A549 (cell line): ENCODE results near the gene LNX2. TPM values are rescaled to one million over a fixed set of nuclear protein-coding genes. Genes with fewer than 3 reads are reported as not detected.

Source experiments
- ATAC-seq, 2 experiments: fragments of 200-7000 bp in 1 of 2; fragments of >200 bp in 1 of 2; cut with Nextera tagmentation in 1 of 2; cut with Tn5 transposase in 1 of 2; 3 replicates each; pipeline versions ENCODE4 v1.8.0 to v1.9.1; 2018 to 2020; ENCODE audit warnings: mild to moderate bottlenecking in 1 of 2, moderate library complexity in 1 of 2
- CTCF ChIA-PET: fragments of 300-600 bp; sonication (Branson Sonifier 250); formaldehyde crosslinking; extraction: SDS; loops from one replicate; lab custom pipeline; 2021; ENCODE audit warnings: antibody characterized with exemption, inconsistent platforms; lab: Yijun Ruan, JAX
- POLR2A ChIA-PET: fragments of 350-600 bp; formaldehyde crosslinking; extraction: SDS; loops from one replicate; lab custom pipeline; 2021; ENCODE audit warnings: antibody characterized with exemption, inconsistent platforms; lab: Yijun Ruan, JAX
- DNase-seq, 2 experiments: peaks; one replicate each; pipeline versions ENCODE4 v3.0.0 to v3.0.0-alpha.2; 2011 to 2016; ENCODE audit warnings: low read depth in 1 of 2, low spot score in 1 of 2
- FAIRE-seq: peaks from 2 replicates; lab custom pipeline; 2011; peaks lifted over from hg19 to GRCh38; lab: Jason Lieb, UNC
- H3K27ac ChIP-seq, 2 experiments: fragments of >200 bp; sonication (Bioruptor Twin); formaldehyde crosslinking; 3 replicates each; pipeline ENCODE4 v1.5.1; 2016 to 2017
- H3K4me1 ChIP-seq: fragments of >200 bp; sonication (Bioruptor Twin); formaldehyde crosslinking; 3 replicates; pipeline ENCODE4 v1.6.1; 2016
- H3K4me2 ChIP-seq: fragments of >200 bp; sonication (Bioruptor Twin); formaldehyde crosslinking; 3 replicates; pipeline ENCODE4 v1.6.1; 2016
- H3K4me3 ChIP-seq: fragments of >200 bp; sonication (Bioruptor Twin); formaldehyde crosslinking; 3 replicates; pipeline ENCODE4 v1.5.1; 2016
- H3K9me3 ChIP-seq: fragments of >200 bp; sonication (Bioruptor Twin); formaldehyde crosslinking; 3 replicates; pipeline ENCODE4 v1.6.1; 2016
- BHLHE40 ChIP-seq: IDR thresholded peaks from 2 replicates; pipeline ENCODE4 v1.6.1; 2012; ENCODE audit warnings: low read depth, low read length, inconsistent platforms
- CBX8 ChIP-seq: fragments of 200-600 bp; sonication (generic); IDR thresholded peaks from 2 replicates; pipeline ENCODE4 v1.6.1; 2016
- CHD4 ChIP-seq: fragments of 200-600 bp; sonication (generic); IDR thresholded peaks from 2 replicates; pipeline ENCODE4 v1.6.1; 2016; ENCODE audit warnings: antibody characterized with exemption, mild to moderate bottlenecking, borderline replicate concordance
- CTCF ChIP-seq: fragments of >200 bp; sonication (Bioruptor Twin); formaldehyde crosslinking; IDR thresholded peaks from 3 replicates; pipeline ENCODE4 v1.5.1; 2016
- E2F6 ChIP-seq: IDR thresholded peaks from 2 replicates; pipeline ENCODE4 v1.6.1; 2012; ENCODE audit warnings: low read depth, borderline replicate concordance
- HES2 ChIP-seq: fragments of >200 bp; sonication (Bioruptor Twin); formaldehyde crosslinking; IDR thresholded peaks from 2 replicates; pipeline ENCODE4 v1.6.1; 2016
- HEYL ChIP-seq: fragments of 250-450 bp; sonication (Bioruptor Pico); IDR thresholded peaks from 2 replicates; pipeline ENCODE4 v1.8.0; 2021; ENCODE audit warnings: mild to moderate bottlenecking, moderate library complexity
- HOXB13 ChIP-seq: fragments of 250-450 bp; sonication (Bioruptor Pico); IDR thresholded peaks from 2 replicates; pipeline ENCODE4 v1.5.0; 2020; ENCODE audit warnings: low read depth, mild to moderate bottlenecking, moderate library complexity
- JUN ChIP-seq, 2 experiments: fragments of >200 bp; sonication (Bioruptor Twin); formaldehyde crosslinking; IDR thresholded peaks; 2 replicates in 1 of 2; 3 replicates in 1 of 2; pipeline ENCODE4 v1.6.1; 2016 to 2017
- KDM1A ChIP-seq: fragments of 200-600 bp; sonication (generic); IDR thresholded peaks from 2 replicates; pipeline ENCODE4 v1.6.1; 2016; ENCODE audit warnings: low read depth, mild to moderate bottlenecking
- KDM5A ChIP-seq: fragments of 200-600 bp; sonication (generic); IDR thresholded peaks from 2 replicates; pipeline ENCODE4 v1.6.1; 2016; ENCODE audit warnings: antibody characterized with exemption, mild to moderate bottlenecking
- MYC ChIP-seq: IDR thresholded peaks from 2 replicates; pipeline ENCODE4 v1.6.1; 2012; ENCODE audit warnings: mild to moderate bottlenecking, inconsistent platforms, low read length, improper control_type of control experiment, borderline replicate concordance
- POLR2AphosphoS2 ChIP-seq: conservative IDR thresholded peaks from 2 replicates; pipeline ENCODE4 v1.6.1; 2012; ENCODE audit warnings: low read length, improper control_type of control experiment, inconsistent platforms
- RARB ChIP-seq: fragments of 250-450 bp; sonication (Bioruptor Pico); IDR thresholded peaks from 2 replicates; pipeline ENCODE4 v1.8.0; 2021; ENCODE audit warnings: mild to moderate bottlenecking, moderate library complexity
- RNF2 ChIP-seq: fragments of 200-600 bp; sonication (generic); IDR thresholded peaks from 2 replicates; pipeline ENCODE4 v1.6.1; 2016; ENCODE audit warnings: low read depth, mild to moderate bottlenecking, antibody characterized with exemption, moderate library complexity, borderline replicate concordance
- SMC3 ChIP-seq: fragments of >200 bp; sonication (Bioruptor Twin); formaldehyde crosslinking; IDR thresholded peaks from 3 replicates; pipeline ENCODE4 v1.6.1; 2018; ENCODE audit warnings: inconsistent platforms
- TFCP2L1 ChIP-seq: fragments of 250-450 bp; sonication (Bioruptor Pico); IDR thresholded peaks from 2 replicates; pipeline ENCODE4 v1.5.0; 2021; ENCODE audit warnings: mild to moderate bottlenecking
- ZNF302 ChIP-seq: fragments of 250-450 bp; sonication (Bioruptor Pico); IDR thresholded peaks from 2 replicates; pipeline ENCODE4 v1.9.0; 2021; ENCODE audit warnings: inconsistent platforms, mild to moderate bottlenecking, moderate library complexity
- WGBS: methylation state at CpG from one replicate; pipeline ENCODE4 v1.1.6; 2017; ENCODE audit errors: missing lambda C conversion rate; 5-methylcytosine and 5-hydroxymethylcytosine counted together
- polyA plus RNA-seq, 4 experiments: library from polyadenylated mRNA; depleted of rRNA in 3 of 4; stranded (reverse); fragments of >200 nt; fragmentation: RNase III in 1 of 4; extraction: RNeasy Plus Mini Kit Qiagen cat#74134 plus additional on column Dnase treatment in 1 of 4; gene quantifications; 2 replicates in 3 of 4; 3 replicates in 1 of 4; pipeline ENCODE4 v1.2.3, GENCODE V29; 2011 to 2017
- TF ChIP-seq, protein P1 (sequence below): IDR thresholded peaks from 2 replicates; pipeline ENCODE4 v1.6.1; 2012
- TF ChIP-seq, protein P2 (sequence below): IDR thresholded peaks from 2 replicates; pipeline ENCODE4 v1.6.1; 2012

LNX2 gene
- polyA plus RNA-seq, 2 of the 4 experiments (the other 2 are of a cell fraction), result 3.3 to 6.3 TPM

DNA sequence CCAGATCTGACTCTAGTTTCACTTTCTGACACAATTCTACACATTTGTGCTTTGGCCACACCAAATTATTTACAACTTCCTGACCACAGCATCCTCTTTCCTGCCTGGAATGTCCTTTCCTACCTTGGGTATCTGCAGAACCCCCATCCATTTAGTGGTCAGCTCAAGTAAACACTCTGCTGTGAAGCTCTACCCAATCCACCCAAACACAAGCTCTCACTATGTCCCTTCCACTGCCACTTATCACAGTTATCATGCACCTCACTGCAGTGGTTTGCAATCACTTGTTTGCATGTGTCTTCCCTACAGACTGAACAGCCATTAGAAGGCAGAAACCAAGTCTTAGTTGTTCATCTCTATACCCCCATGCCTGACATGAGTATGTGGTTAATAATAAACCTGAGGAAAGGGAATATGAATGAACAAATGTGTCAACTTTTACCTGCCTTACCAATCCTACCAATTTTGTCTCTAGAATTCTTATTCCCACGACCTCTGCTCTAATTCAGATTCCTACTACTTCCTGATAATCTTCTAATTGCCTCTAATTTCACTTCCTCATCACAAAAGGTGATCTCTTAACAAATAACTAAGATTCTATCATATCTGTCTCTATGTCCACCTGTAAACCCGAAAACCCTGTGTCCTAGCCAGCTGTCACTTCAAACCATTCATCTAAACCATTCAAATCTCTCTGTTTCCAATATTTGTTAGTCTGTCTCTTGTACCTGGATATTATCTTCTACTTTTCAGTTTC is 25.1 kb downstream of the LNX2 start:
- DNase-seq (no peak), ATAC-seq (no peak), FAIRE-seq (no peak)
- ChIA-PET POLR2A (no interaction called here), CTCF (no interaction called here)
- Histone ChIP-seq H3K4me2 (no peak overlapping the region), H3K27ac (no peak overlapping the region), H3K4me1 (peaks cover 11% of the 10 kb centered on the region), H3K4me3 (no peak overlapping the region), H3K9me3 (no peaks in the 10 kb centered on the region)
- WGBS, result 86% methylated on average over 2 of the region's 2 CpGs
- TF ChIP-seq RNF2, result no peak
- TF ChIP-seq JUN (IDR thresholded peaks at IDR 0.05), result no peak
- no peak for TF ChIP-seq RARB (CRISPR knock-in tag)
- TF ChIP-seq CTCF, result no peak
- TF ChIP-seq ZNF302 (CRISPR knock-in tag), result no peak
- TF ChIP-seq HOXB13 (CRISPR knock-in tag), result no peak
- TF ChIP-seq BHLHE40, result no peak
- no peak for TF ChIP-seq KDM5A
- no peak for TF ChIP-seq POLR2AphosphoS2
- TF ChIP-seq CHD4, result no peak

GRCh38 chr13:27593267-27593666 is 27.1 kb downstream of the LNX2 start:
- H3K4me2 ChIP-seq, result no peak overlapping the region
- ATAC-seq (no peak), FAIRE-seq (no peak)
- no peak for TF ChIP-seq CBX8
- TF ChIP-seq, all 56 proteins: peak for 0
- no peak overlapping the region for H3K27ac ChIP-seq
- CTCF ChIA-PET, result no interaction called here
- H3K4me3 ChIP-seq, result no peak overlapping the region
- 88% methylated on average over 3 of the region's 3 CpGs for WGBS
- POLR2A ChIA-PET, result no interaction called here
- no peak for DNase-seq
- no peaks in the 10 kb centered on the region for H3K4me1 ChIP-seq
- no peaks in the 10 kb centered on the region for H3K9me3 ChIP-seq

GRCh38 chr13:27592865-27593264 is 27.5 kb downstream of the LNX2 start:
- Histone ChIP-seq H3K27ac (no peak overlapping the region), H3K9me3 (no peaks in the 10 kb centered on the region), H3K4me2 (no peak overlapping the region), H3K4me3 (no peak overlapping the region), H3K4me1 (no peaks in the 10 kb centered on the region)
- no peak for FAIRE-seq
- ChIA-PET POLR2A (no interaction called here), CTCF (no interaction called here)
- no peak for TF ChIP-seq SMC3
- TF ChIP-seq, protein P1, sequence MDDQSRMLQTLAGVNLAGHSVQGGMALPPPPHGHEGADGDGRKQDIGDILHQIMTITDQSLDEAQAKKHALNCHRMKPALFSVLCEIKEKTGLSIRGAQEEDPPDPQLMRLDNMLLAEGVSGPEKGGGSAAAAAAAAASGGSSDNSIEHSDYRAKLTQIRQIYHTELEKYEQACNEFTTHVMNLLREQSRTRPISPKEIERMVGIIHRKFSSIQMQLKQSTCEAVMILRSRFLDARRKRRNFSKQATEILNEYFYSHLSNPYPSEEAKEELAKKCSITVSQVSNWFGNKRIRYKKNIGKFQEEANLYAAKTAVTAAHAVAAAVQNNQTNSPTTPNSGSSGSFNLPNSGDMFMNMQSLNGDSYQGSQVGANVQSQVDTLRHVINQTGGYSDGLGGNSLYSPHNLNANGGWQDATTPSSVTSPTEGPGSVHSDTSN, result no peak
- no peak for TF ChIP-seq KDM1A
- no peak for TF ChIP-seq HES2
- no peak for TF ChIP-seq RARB (CRISPR knock-in tag)
- TF ChIP-seq E2F6, result no peak
- no peak for TF ChIP-seq MYC
- no peak for TF ChIP-seq HEYL (CRISPR knock-in tag)
- TF ChIP-seq, protein P2, sequence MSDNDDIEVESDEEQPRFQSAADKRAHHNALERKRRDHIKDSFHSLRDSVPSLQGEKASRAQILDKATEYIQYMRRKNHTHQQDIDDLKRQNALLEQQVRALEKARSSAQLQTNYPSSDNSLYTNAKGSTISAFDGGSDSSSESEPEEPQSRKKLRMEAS, result no peak
- no peak for TF ChIP-seq TFCP2L1 (CRISPR knock-in tag)
- no peak for ATAC-seq
- no peak for DNase-seq
